LoVo (cell line): ENCODE measurements around the gene CDH20.

Experiments
- DNase-seq: peaks from one replicate; pipeline ENCODE4 v3.0.0-alpha.2; 2016; ENCODE audit warnings: low spot score

Gene CDH20

DNA sequence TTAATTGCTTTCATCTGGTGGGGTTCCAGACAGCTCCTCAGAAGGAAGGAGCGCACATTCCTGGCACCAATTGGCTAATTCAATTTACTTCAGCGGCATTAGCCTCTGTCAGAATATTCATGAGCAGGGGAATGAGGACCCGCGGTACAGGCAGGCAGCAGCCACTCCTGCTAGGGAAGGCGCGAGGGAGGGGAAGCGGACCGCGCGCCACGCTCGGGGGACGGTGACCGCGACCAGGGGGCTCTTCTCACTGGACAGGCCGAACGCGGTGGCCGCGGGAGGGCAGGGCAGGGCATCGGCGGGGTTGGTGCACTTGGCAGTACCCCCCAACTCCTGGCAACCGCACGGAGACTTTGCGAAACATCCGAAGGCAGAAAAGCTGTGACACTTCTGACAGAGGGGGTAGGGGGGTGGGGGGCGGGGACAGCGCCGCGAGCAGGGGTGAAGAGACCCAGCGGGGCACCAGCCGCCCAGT, at the start of gene CDH20:
TSS of gene CDH20 (plus strand) at position 160 of the 475 bp plus-strand sequence.
- no peak for DNase-seq

DNA sequence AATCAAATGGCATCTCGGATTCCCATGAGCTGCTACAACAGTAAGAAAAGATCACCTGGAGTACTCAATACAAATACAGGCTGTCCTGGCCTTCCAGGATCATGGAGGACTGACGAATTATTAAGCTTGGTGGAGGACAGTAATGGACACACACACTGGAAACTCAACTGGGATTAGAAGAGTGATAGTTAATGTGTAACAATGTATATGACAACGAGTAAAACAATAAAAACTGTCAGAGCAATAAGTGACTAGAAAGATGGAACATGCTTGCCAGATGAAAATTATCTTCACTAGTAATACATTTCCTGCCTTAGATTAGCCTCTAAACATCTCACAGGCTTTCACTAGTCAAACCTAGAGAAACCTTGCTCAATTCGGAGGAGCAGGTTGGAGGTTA, 49.2 kb upstream of the CDH20 start:
- no peak for DNase-seq

DNA sequence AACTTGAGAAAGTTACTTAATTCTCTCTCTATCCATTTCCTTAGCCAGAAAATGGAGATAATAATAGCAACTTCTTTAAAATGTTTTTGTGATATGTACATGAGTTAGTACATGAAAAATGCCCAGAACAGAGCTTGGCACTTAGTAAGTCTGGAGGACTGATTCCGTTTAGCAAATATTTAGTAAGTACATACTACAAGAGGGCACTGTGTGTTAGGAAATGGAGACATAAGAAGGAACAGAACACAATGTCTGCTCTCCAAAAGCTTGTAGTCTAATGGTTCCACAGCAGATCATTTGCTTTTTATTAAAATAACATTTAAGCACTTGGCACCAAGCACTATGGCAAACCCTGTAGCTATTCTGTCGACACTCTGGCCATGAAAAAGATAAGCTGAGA, 47.5 kb upstream of the CDH20 start:
- DNase-seq: no peak

DNA sequence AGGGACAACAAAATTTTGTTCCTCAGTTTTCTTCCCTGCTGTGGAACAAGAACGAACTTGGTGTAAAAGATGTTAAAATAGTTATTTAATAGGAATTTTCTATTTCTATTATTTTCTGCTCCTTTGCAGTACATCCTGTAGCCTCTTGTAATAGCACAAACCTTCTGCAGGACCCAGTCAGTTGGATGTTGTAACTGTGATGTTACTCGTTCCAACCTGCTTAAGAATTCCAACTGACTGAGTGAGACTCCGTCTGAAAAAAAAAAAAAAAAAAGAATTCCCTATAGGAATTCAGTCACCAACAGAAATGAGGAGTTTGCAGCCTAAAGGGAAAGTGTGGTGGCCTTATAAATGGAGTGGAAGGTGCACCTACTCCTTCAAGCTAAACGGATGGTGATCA, 46.4 kb upstream of the CDH20 start:
- DNase-seq: no peak

DNA sequence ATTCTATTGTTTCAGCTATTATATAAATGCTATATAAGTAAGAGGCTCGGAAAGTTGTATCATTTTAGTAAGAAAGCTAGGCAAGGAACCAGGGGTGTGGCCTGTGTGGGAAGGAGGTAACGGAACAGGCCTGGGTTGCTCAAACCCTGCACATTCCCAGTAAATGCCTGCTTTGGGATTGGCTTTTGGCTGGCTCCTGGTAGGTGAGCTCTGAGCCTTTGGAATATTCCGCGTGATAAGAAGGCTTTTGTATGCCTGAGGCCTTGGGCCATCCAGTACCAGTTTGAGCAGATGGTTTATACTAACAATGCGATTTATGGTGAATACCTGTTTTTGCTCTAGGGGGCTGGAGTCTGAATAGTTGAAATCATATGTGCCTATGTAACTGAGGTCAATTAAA, 42.6 kb upstream of the CDH20 start:
- DNase-seq: no peak

DNA sequence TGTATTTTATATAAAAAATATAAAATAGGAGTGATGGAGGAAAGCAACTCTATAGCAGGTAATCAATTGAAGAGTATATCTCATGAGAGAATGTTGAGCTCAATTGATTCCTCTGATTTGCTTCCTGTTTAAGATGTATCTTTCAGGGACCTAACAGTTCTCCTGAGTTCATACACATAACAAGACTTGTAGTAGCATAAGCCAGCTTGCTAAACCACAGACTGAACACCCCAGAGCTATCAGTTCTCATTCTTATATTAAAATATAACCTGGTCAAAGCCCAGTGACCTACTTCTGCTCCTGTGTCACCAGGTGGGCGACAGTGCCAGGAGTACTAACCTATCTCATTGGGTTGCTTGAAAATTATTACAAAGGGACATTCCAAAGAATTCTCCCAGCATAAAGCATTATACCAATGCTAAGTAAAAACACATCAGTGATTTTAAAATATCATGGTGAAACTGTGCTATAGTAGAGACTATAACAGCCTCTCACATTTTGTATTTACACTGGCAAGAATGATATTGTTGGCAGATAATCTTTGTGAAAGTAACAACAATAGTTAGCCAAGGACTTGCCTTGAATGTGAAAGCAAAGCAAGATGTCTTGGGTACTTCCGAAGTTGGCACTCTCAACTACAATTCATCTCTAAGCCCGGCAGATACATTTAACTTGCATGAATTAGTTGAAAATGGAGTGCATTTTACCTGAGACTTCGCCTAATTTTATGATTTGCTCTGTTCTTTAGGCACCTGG, 40.8 kb upstream of the CDH20 start:
- no peak for DNase-seq

DNA sequence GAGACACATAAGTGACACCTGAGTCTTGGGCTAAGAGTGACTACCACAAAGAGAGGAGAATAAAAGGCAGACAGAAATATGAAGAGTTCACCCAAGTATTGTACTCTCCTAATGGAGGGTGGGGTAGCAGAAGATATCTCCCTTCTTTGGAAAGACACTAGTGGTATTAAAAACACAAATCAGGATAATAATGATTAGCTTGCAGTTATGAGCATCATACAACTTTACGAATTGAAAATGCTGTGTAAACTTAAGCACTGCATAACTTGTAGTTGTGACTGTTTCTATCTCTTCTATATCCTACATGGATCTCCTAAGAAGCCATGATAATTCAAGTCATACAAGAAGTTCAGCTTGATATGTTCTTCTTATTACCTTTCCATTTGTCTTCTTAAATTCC, 38.1 kb upstream of the CDH20 start:
- DNase-seq: no peak

DNA sequence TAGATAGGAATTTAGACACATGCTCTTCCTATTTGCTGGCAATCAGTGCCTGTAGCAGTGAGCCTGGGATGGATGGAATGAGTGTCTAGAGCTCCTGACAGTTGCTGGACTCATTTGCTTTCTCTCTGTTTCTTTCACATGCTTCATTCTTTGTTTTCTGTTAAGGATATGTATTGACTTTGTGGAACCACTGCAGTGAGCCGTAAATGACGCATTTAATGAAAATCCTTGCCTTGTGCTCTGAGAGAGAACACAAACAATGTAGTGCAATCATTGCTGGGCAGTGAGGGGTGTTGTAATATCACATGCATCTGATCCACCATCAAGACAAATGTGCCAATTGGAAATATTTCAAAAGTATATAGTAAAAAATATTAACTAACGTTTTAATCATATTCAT, 25.2 kb upstream of the CDH20 start:
- no peak for DNase-seq

DNA sequence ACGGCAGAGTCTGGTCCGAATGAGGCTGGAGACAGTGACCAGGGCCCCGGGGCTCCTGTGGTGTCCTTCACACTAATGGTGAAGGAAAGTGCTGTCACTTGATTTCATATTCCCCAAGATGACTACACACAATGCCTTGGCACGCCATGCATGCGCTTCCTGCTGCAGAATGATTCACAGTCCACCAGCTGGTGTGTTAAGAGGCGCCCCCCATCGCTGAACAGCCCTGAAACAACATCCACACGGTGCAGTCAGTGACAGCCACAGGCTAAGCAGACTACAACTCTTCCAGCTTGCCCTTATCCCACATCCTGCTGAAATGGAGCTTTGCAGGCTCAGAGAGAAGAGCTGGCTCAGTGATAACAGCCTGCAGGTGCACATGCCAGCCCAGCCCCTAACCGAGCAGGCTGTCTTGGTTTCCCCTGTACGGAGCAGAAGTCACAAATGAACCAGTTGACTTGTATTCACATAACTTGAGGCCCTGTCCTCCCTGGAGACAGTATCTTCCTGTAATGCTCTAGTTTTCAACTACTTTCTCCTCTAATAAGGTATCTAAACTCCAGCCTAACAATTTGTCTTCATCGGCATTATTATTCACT, 24.3 kb upstream of the CDH20 start:
- DNase-seq: no peak

DNA sequence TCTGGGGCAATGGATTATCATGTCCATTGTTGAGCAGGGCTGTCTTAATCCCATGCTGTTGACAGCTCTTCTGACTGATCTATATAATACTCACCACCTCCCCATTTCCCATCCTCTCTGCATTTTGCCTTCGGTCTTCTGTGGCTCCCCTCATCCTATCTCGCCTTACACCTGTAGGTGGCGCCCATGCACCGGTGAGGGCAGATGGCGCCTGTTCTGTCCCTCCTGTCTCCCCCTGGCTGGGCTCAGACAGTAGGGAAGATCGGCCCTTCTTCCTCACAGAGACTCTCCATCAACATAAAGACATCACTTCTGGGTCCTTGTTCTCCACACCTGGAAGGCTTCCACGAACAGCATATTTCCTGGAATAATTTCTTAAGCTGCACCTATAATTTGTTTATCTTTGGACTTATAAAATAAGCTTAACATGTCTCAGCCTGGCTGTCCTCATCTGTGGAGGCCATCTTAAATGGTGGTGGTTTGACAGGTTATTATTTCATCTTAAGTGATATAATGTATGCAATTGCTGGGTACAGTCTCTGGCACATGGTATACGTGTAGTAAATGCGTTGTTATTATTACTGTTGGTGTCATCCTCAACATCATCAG, 10.9 kb upstream of the CDH20 start:
- peak; percentile 28 for DNase-seq

DNA sequence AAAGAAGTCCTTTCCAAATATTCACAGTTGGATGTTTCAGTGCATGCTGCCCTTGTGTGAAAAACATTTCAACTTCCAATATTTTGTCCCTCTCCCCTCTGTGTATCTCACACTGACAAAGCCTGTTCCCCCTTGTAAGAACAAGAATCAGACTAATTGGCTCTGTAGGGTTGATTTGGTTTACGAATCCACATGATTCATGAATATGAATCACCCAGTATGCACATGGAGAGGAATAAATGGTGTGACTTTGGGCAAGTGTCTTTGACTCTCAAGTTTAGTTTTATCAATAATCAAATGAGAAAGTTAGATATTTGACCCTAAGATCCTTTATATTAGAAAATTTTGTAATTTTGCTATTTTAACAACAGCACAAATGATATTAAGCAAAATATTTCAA, 9.3 kb upstream of the CDH20 start:
- DNase-seq: no peak

DNA sequence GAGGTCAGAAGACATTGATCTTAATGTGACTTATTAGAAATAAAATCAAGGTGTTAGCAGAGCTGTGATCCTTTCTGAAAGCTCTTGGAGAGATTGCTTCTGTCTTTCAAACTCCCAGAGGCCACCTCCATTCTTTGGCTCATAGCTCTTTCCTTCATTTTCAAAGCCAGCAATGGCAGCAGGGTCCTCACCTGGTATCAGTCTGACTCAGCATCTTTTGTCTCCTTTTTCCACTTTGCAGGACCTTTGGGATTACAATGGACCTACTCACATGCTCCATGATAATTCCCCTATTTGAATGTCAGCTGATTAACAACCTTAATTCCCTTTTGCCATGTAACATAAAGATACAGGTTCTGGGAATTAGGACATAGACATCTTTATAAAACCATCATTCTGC, 6.8 kb upstream of the CDH20 start:
- no peak for DNase-seq

DNA sequence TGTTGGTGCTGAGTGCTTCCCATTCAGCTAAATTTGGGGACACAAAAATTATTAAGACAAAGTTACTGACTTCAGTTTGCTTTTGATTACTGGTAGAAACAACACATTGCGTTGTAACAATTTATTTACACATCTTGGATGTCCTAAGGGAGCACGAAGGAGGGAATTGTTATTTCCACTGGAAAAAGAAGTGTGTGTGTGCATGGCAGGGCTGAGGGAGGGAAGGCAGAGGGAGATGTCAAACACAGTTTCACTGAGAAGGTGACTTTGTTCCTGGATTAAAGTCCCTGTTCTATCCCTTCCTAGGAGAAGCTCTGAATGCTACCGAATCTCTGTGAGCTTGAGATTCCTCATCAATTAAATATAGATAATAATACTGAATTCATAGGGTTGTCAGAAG, 3.8 kb upstream of the CDH20 start:
- DNase-seq: no peak

DNA sequence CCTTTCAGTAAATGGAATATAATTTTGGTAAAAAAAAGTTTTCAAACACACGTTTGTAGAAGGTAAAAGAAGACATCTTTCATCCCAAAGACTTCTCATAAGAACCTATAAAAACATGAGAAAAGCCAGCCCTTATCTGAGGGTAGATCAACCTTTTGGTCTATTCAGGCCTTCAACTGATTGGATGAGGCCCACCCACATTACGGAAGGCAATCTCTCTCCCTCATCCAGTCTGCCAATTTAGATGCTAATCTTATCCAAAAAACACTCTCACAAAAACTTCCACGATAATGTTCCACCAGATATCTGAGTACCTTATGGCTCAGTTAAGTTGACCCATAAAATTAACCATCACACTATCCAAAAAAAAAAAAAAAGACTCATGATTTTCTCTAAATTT, 2.2 kb upstream of the CDH20 start:
- no peak for DNase-seq

DNA sequence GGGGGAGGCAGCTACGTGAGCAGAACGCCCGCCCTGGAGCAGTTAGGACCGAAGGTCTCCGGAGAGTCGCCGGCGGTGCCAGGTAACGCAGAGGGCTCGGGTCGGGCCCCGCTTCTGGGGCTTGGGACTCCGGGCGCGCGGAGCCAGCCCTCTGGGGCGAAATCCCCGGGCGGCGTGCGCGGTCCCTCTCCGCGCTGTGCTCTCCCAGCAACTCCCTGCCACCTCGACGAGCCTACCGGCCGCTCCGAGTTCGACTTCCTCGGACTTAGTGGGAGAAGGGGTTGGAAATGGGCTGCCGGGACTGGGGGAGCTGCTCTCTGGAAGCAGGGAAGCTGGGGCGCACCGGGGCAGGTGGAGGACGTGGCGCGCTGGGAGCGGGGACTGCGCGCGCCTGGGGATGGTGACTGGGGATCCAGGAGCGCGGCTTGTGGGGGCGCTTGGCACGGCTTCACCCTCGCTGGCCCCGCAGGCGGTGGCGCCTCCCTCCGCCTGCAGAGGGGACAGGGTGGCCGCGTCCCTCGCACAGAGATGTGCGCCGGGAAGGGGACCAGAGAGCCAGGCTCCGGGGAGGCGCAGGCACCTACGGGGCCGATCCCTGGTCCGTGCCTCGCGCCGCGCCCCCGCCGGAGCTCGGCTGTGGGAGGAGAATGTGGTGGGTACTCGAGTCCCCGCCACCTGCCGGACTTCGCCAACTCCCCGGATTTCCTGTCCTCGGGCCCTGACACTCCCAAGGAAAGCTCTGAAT, 688 bp downstream of the CDH20 start:
- DNase-seq: no peak

DNA sequence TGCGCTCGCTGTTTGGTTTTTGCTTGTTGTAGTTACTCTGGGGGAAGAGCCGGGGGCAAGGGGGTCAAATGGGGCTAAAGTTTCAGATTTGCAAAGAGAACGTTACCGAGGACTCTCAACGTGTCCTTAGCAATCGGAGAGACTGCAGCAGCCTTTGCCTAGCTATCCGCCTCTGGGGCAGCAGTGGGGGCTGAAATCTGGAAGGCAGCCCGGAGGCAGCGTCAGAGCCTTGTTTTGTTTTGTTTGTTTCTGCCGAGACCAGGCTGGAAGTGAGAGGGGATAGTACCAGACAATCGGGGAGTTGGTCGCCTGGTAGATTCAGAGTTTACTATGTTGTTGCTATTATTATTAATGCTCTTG, 1.2 kb downstream of the CDH20 start:
- no peak for DNase-seq

DNA sequence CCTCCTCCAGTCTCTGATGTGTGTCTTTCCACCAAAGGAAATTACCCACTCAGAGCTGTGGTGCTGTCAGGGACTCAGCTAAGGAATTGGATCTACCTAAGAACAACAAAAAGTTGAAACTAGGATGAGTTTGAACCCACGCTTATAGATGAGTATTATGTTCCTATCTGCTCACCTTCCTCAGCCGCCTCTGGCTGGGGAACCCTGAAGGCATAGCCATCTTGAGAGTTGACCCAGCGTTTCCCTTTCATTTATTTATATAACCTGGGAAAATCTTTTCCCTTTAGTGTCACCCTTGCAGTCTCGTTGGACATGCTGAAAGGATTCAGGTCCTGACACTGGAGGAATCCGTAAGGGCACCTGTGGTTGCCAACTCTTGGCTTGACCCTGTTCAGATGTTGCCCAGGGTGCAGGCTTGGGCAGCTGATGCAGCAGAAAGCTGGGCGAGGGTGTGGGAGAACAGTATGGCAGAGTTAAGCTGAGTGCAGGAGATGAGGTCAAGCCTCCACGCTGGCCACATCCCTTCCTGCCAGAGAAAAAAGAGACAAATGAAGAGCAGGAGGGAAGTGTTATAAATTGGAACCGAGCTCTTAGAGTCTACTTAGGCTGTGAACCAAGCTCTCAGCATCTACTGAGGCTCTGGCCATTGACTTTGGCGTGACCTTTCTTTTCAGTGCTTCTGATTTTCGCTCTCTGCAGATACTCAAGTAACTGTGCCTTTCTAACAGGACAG, 1.9 kb downstream of the CDH20 start:
- no peak for DNase-seq

DNA sequence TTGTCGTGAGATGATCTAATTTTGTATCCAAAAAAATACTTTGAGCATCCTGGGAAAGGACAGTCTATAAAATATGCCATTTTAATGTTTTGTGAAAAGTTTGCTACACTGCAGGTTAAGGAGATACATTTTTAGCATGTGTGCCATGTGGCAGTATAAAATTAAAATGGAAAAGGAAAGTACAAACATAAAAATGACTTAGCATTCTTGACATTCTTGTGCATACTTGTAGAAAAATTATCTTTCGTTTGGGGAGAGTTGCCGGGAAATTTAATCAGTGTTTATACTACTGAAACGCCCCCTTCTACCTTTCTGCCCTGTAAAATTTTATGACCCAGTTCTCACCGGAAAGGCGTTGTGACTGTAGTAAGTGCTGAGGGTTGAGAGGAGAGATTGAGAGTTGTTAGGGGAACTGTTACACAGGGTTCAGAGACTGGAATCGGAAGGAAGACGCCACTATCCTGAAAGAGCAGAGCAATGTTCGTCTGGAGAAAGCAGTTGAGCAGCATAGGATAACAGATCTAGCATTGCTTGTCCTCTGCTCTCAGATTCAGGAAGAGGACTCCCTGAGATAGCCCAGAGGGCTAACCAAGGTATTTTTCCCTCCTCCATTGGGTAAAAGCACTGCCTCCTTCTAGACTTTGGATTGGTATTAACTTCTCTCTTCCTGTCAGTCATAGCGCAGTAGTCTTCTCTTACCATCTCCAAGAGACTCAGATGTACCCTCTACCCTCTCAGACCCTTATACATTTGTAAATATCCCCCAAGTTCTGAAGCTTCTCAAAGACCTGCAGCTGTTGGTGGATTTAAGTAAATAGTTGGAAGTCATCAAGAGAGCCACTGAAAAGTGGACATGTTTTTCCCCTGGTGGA, 2.7 kb downstream of the CDH20 start:
- DNase-seq: no peak

DNA sequence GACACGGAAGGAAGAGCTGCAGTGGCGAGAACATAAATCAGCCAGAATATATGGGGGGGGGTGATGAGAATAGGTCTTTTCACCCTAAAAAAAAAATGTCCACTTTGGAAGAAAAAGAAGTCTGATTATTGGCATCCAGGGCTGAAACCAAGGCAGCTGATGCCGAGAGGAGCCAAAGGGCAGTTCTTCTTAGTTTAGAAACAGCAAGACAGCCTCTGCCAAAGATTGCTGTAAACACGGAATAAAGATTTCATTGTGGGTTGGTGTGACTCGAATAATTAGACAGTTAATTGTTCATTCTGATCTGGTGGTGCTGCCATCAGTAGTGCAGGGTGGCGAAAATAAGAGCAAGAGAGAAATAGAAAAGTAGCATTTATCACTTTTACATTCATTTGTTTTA, 3.5 kb downstream of the CDH20 start:
- DNase-seq: no peak

DNA sequence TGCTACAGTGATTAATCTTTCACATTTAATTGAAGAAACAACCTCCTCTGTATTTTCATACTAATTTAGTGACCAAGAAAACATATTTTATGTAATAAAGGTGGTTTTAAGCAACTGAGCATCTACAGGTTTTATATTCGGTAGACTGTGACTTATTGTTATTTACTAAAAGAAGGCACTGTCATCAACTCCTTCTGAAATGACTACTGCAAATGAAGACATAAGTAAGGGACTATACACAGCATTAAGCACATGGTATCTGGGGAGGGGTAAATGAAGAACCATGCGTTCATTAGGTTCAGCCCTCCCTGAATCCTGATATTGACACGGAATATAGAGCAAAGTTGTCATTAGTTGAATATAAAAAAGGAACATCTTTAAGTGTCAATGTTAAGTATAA, 4.3 kb downstream of the CDH20 start:
- no peak for DNase-seq

DNA sequence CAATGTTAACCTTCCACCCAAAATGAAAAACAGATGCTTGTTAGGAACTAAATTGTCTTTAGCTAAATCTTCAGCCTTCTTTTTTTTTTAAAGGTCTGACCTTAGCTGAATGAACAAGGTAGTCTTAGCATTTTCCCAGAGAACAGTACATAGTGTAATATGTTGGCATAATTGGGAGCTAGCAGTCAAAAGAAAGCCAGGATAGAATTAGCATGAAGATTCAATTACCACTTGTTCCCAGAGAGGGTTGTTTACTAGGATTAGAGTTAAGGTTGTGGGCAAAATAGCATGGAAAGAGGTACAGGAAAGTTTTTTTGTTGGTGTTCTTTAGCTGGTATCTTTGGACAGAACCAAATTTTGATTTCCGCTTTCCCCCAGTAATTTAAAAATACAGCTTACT, 6.9 kb downstream of the CDH20 start:
- DNase-seq: no peak
